Endothelial cell of umbilical vein (primary cell): Measurements from ENCODE around the gene ZNF689. TPM values are rescaled to one million over a fixed set of nuclear protein-coding genes. Genes with fewer than 3 reads are reported as not detected.

Experiments
- BruUV-seq: library from RNA; stranded (reverse); fragments of 400-500 nt; replicated peaks from 2 replicates; lab custom pipeline; 2021; lab: Mats Ljungman, UMichigan
- CTCF ChIA-PET: fragments of 300-600, 350-600 bp; sonication (Branson Sonifier 250); formaldehyde crosslinking; loops from one replicate; lab custom pipeline; 2021; ENCODE audit warnings: antibody characterized with exemption, inconsistent platforms; lab: Charles Lee
- POLR2A ChIA-PET: fragments of 300-600, 350-600 bp; sonication (Branson Sonifier 250); formaldehyde crosslinking; loops from one replicate; lab custom pipeline; 2021; ENCODE audit warnings: antibody characterized with exemption, inconsistent platforms; lab: Charles Lee
- DNase-seq: peaks from one replicate; pipeline ENCODE4 v3.0.0-alpha.2; 2011; ENCODE audit warnings: low read depth, low spot score
- FAIRE-seq: peaks from 2 replicates; lab custom pipeline; 2011; peaks lifted over from hg19 to GRCh38; lab: Jason Lieb, UNC
- H2AFZ ChIP-seq: 2 replicates; pipeline ENCODE4 v1.6.0; 2012; ENCODE audit warnings: low read depth, low read length, control low read depth, inconsistent platforms
- H3K27ac ChIP-seq: 2 replicates; pipeline ENCODE4 v1.5.1; 2011; ENCODE audit warnings: low read depth, mild to moderate bottlenecking, control low read depth, low read length, moderate library complexity; ENCODE audit not compliant: insufficient read depth
- H3K27me3 ChIP-seq, 2 experiments: 2 replicates each; pipeline versions ENCODE4 v1.6.0 to v1.6.1; 2011; ENCODE audit warnings: low read length in 2 of 2, mixed read lengths in 1 of 2; ENCODE audit not compliant: control insufficient read depth in 2 of 2, insufficient read depth in 2 of 2
- H3K36me3 ChIP-seq, 2 experiments: 2 replicates in 1 of 2; 3 replicates in 1 of 2; pipeline ENCODE4 v1.5.1; 2011; ENCODE audit warnings: low read length in 2 of 2, mild to moderate bottlenecking in 1 of 2, moderate library complexity in 1 of 2; ENCODE audit not compliant: control insufficient read depth in 2 of 2, insufficient read depth in 2 of 2; ENCODE audit errors: extremely low read depth in 1 of 2
- H3K4me1 ChIP-seq: 3 replicates; pipeline ENCODE4 v1.5.1; 2011; ENCODE audit warnings: mild to moderate bottlenecking, low read length; ENCODE audit not compliant: control insufficient read depth, insufficient read depth; ENCODE audit errors: extremely low read depth
- H3K4me2 ChIP-seq: 2 replicates; pipeline ENCODE4 v1.6.1; 2011; ENCODE audit warnings: low read length, control low read depth, mixed read lengths; ENCODE audit not compliant: insufficient read depth
- H3K4me3 ChIP-seq, 3 experiments: fragments of 200-600 bp in 1 of 3; sonication (generic), shearing (Covaris generic) in 1 of 3; replicated peaks in 1 of 3; 2 replicates each; pipeline ENCODE4 v1.5.1; 2011 to 2016; ENCODE audit warnings: control low read depth in 3 of 3, low read length in 3 of 3, mild to moderate bottlenecking in 2 of 3, inconsistent platforms in 1 of 3, low read depth in 1 of 3, moderate library complexity in 1 of 3; ENCODE audit not compliant: insufficient read depth in 1 of 3
- H3K79me2 ChIP-seq: 2 replicates; pipeline ENCODE4 v1.6.0; 2012; ENCODE audit warnings: low read length, inconsistent platforms; ENCODE audit not compliant: control insufficient read depth, insufficient read depth
- H3K9ac ChIP-seq: replicated peaks from 2 replicates; pipeline ENCODE3; 2011; ENCODE audit warnings: low read length, control low read depth; ENCODE audit not compliant: insufficient read depth; ENCODE audit errors: extremely low read depth
- H3K9me1 ChIP-seq: replicated peaks from 3 replicates; pipeline ENCODE4 v1.6.0; 2011; ENCODE audit warnings: mild to moderate bottlenecking, low read length; ENCODE audit not compliant: control insufficient read depth, insufficient read depth; ENCODE audit errors: extremely low read depth
- H3K9me3 ChIP-seq: replicated peaks from 2 replicates; pipeline ENCODE4 v1.5.1; 2012; ENCODE audit warnings: low read length, inconsistent platforms; ENCODE audit not compliant: control insufficient read depth, insufficient read depth
- H4K20me1 ChIP-seq: replicated peaks from 2 replicates; pipeline ENCODE3; 2011; ENCODE audit warnings: mild to moderate bottlenecking, low read length; ENCODE audit not compliant: control insufficient read depth, insufficient read depth; ENCODE audit errors: extremely low read depth
- EZH2 ChIP-seq: IDR thresholded peaks from 2 replicates; pipeline ENCODE4 v1.6.1; 2012; ENCODE audit warnings: borderline replicate concordance, low read depth, mild to moderate bottlenecking, moderate library complexity, low read length, inconsistent platforms; ENCODE audit not compliant: severe bottlenecking
- FOS ChIP-seq: IDR thresholded peaks from 2 replicates; pipeline ENCODE4 v1.6.1; 2011; ENCODE audit warnings: mild to moderate bottlenecking, low read length, moderate library complexity, borderline replicate concordance; ENCODE audit not compliant: insufficient read depth
- JUN ChIP-seq: IDR thresholded peaks from 2 replicates; pipeline ENCODE4 v1.6.1; 2011; ENCODE audit warnings: borderline replicate concordance, low read depth; ENCODE audit not compliant: insufficient read length, insufficient read depth
- POLR2A ChIP-seq: IDR thresholded peaks from 2 replicates; pipeline ENCODE4 v1.6.1; 2012; ENCODE audit warnings: low read depth, mild to moderate bottlenecking, control low read depth, low read length
- POLR2AphosphoS5 ChIP-seq: IDR thresholded peaks from 2 replicates; pipeline ENCODE4 v1.6.1; 2012; ENCODE audit warnings: low read depth, mild to moderate bottlenecking, control low read depth, low read length, moderate library complexity; ENCODE audit not compliant: insufficient read depth
- dilution Hi-C: fragments of 300-500 bp; cut with MboI; formaldehyde crosslinking; loops from one replicate; pipeline ENCODE4 v1.15.0; 2019; ENCODE audit warnings: low sequenced_read_pairs; ENCODE audit not compliant: extremely low pct_ligation_motif_present
- intact Hi-C: fragments of 100-400 bp; cut with micrococcal nuclease; formaldehyde crosslinking; loops from one replicate; pipeline ENCODE4 v1.10.0; 2022
- polyA plus RNA-seq, 4 experiments: library from polyadenylated mRNA; depleted of rRNA in 3 of 4; stranded (reverse) in 3 of 4; unstranded in 1 of 4; fragments of >200 nt; gene quantifications; 2 replicates each; pipeline versions ENCODE4 v1.2.1 to v1.2.3, GENCODE V29; 2011 to 2012; ENCODE audit warnings: missing spikeins in 1 of 4
- total RNA-seq: library from RNA; stranded (reverse); gene quantifications from 2 replicates; pipeline ENCODE4 v1.2.3, GENCODE V29; 2021
- TF ChIP-seq, protein P1 (sequence below): IDR thresholded peaks from 2 replicates; pipeline ENCODE4 v1.6.1; 2011; ENCODE audit not compliant: insufficient read depth, insufficient read length
- TF ChIP-seq, protein P2 (sequence below), 2 donors: IDR thresholded peaks; 1 replicate in 1 of 2; 2 replicates in 1 of 2; pipeline ENCODE4 v1.5.1; 2011; ENCODE audit warnings: low read length in 2 of 2, mild to moderate bottlenecking in 2 of 2, moderate library complexity in 2 of 2, control low read depth in 1 of 2, inconsistent platforms in 1 of 2, low read depth in 1 of 2; ENCODE audit not compliant: insufficient read depth in 1 of 2; ENCODE audit errors: extremely low read depth in 1 of 2

ZNF689 gene
- total and polyA plus RNA-seq, 2 donors (not counting 3 experiments of a cell fraction or from before 2014, with no cell fraction given): 7.5 to 8.4 TPM

DNA sequence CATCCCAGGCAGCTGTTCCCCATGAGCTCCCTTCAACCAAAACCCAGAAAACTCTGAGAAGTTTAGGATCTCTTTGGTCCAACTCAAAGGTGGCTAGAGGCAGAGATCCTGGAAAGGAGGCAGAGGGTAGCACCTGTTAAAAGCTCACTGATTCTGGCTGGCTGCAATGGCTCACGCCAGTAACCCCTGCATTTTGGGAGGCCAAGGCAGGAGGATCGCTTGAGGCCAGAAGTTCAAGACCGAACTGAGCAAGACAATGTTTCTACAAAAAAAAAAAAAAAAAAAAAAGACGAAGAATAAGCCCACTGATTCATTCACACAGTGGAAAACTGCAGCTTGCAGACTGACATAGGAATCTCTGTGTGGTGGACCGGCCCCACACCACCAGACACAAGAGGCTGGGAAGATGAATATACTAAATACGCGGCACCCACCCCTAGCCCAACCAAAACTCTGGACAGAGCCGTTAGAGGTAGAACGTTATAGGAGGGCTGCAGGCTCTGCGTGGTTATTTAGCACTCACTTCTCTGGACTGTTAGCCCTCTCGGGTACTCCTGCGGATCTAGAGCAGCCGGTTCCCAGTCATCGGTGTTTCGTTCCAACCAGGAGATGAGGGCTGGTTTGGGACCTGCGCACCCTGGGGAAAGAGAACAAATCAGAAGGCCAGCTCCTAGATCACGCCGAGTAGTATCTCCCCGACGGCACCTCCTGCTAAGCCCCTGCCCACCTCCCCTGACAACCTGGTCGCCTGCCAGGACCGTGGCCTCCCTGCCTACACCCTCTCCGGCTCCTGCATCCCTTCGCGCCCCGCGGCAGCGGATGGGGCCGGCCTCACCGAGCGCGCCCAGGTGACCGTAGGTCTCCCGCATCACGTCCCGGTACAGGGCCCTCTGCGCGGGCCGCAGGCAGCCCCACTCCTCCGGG, 925 bp downstream of the ZNF689 start:
- Histone ChIP-seq H4K20me1 (no peaks in the 10 kb centered on the region), H3K9me3 (no peaks in the 10 kb centered on the region), H3K4me1 (peaks cover 4% of the 10 kb centered on the region), H2AFZ (peak overlapping the region; percentile 80), H3K4me2 (peak overlapping the region; percentile 66), H3K27ac (peak overlapping the region; percentile 79), H3K9ac (peak overlapping the region; percentile 95), H3K79me2 (peaks cover 2% of the 10 kb centered on the region), H3K4me3 (peak overlapping the region; percentile 29 to 77 (median 70)), H3K9me1 (no peaks in the 10 kb centered on the region), H3K27me3 (no peaks in the 10 kb centered on the region), H3K36me3 (peaks cover 0 to 14% of the 10 kb centered on the region in 2 experiments)
- intact Hi-C loops (no loop called here), dilution Hi-C loops (no loop called here)
- CTCF ChIA-PET: interaction anchor here (0.6 to 4.4 kb wide), 9 partner anchors 11 to 179 kb away, joined by 3 to 47 read pairs (median 6); partner anchors contain the start of gene DCTPP1
- FAIRE-seq (peak; percentile 69), DNase-seq (peak; percentile 48)
- TF ChIP-seq FOS (no peak), EZH2 (no peak), POLR2AphosphoS5 (no peak), JUN (no peak), POLR2A (no peak)
- TF ChIP-seq, protein P1, sequence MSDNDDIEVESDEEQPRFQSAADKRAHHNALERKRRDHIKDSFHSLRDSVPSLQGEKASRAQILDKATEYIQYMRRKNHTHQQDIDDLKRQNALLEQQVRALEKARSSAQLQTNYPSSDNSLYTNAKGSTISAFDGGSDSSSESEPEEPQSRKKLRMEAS: no peak
- TF ChIP-seq, protein P2, sequence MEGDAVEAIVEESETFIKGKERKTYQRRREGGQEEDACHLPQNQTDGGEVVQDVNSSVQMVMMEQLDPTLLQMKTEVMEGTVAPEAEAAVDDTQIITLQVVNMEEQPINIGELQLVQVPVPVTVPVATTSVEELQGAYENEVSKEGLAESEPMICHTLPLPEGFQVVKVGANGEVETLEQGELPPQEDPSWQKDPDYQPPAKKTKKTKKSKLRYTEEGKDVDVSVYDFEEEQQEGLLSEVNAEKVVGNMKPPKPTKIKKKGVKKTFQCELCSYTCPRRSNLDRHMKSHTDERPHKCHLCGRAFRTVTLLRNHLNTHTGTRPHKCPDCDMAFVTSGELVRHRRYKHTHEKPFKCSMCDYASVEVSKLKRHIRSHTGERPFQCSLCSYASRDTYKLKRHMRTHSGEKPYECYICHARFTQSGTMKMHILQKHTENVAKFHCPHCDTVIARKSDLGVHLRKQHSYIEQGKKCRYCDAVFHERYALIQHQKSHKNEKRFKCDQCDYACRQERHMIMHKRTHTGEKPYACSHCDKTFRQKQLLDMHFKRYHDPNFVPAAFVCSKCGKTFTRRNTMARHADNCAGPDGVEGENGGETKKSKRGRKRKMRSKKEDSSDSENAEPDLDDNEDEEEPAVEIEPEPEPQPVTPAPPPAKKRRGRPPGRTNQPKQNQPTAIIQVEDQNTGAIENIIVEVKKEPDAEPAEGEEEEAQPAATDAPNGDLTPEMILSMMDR (IDR thresholded peaks at IDR 0.05; ENCODE audit: extremely low read depth in 1 of 2, insufficient read depth in 1 of 2, low read depth in 1 of 2, low read length in 2 of 2): no peak
- POLR2A ChIA-PET: interaction anchor here (0.5 to 1.6 kb wide), 4 partner anchors 10 to 835 kb away, joined by 3 to 5 read pairs (median 4); no protein-coding TSS in a partner anchor
- no TSS peak for BruUV-seq
